ENCODE results near the gene PRKN.
A peak's percentile ranks its signal among the peaks of the same experiment; 100 is the strongest.

- TF ChIP-seq POLR2A (IDR thresholded peaks at IDR 0.05) = no peak
- TF ChIP-seq, protein P1, sequence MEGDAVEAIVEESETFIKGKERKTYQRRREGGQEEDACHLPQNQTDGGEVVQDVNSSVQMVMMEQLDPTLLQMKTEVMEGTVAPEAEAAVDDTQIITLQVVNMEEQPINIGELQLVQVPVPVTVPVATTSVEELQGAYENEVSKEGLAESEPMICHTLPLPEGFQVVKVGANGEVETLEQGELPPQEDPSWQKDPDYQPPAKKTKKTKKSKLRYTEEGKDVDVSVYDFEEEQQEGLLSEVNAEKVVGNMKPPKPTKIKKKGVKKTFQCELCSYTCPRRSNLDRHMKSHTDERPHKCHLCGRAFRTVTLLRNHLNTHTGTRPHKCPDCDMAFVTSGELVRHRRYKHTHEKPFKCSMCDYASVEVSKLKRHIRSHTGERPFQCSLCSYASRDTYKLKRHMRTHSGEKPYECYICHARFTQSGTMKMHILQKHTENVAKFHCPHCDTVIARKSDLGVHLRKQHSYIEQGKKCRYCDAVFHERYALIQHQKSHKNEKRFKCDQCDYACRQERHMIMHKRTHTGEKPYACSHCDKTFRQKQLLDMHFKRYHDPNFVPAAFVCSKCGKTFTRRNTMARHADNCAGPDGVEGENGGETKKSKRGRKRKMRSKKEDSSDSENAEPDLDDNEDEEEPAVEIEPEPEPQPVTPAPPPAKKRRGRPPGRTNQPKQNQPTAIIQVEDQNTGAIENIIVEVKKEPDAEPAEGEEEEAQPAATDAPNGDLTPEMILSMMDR (IDR thresholded peaks at IDR 0.05) = peak in 4 of 7 experiments; percentile 12 to 26 (median 18)
These were observed 857.2 kb downstream of the PRKN start for GRCh38 chr6:161870236-161870901.
